Activated CD8-positive, alpha-beta T cell treated with anti-CD3 and anti-CD28 coated beads for 36 hours (primary cell): ENCODE measurements around the gene IGFBP1. TPM values are rescaled to one million over a fixed set of nuclear protein-coding genes. Genes with fewer than 3 reads are reported as not detected.

Experiments used
- ATAC-seq: fragments of 200-7000 bp; cut with Tn5 transposase; one replicate; pipeline ENCODE4 v1.10.0; 2021; ENCODE audit warnings: mild to moderate bottlenecking, moderate library complexity
- CTCF ChIA-PET: fragments of 350-600 bp; sonication (Branson Sonifier 250); formaldehyde crosslinking; loops from one replicate; lab custom pipeline; 2021; ENCODE audit warnings: antibody characterized with exemption; lab: Charles Lee
- POLR2A ChIA-PET: fragments of 350-600 bp; sonication (Branson Sonifier 250); formaldehyde crosslinking; loops from one replicate; lab custom pipeline; 2021; ENCODE audit warnings: antibody characterized with exemption; lab: Charles Lee
- DNase-seq: peaks from one replicate; pipeline ENCODE4 v3.0.0-alpha.2; 2020
- H3K27ac Mint-ChIP-seq: one replicate; pipeline ENCODE4 v1.8.0; 2021; ENCODE audit warnings: mild to moderate bottlenecking, mixed read lengths
- H3K27me3 Mint-ChIP-seq: one replicate; pipeline ENCODE4 v1.8.0; 2021; ENCODE audit warnings: mixed read lengths
- H3K36me3 Mint-ChIP-seq: one replicate; pipeline ENCODE4 v1.8.0; 2021; ENCODE audit warnings: low read depth, mixed read lengths
- H3K4me1 Mint-ChIP-seq: one replicate; pipeline ENCODE4 v1.8.0; 2021; ENCODE audit warnings: low read depth, mixed read lengths
- H3K4me3 Mint-ChIP-seq: one replicate; pipeline ENCODE4 v1.8.0; 2021; ENCODE audit warnings: mild to moderate bottlenecking, moderate library complexity, mixed read lengths
- H3K9me3 Mint-ChIP-seq: one replicate; pipeline ENCODE4 v1.8.0; 2021; ENCODE audit warnings: mixed read lengths
- intact Hi-C: fragments of 100-400 bp; cut with micrococcal nuclease; formaldehyde crosslinking; loops from one replicate; pipeline ENCODE4 v1.10.0; 2022
- total RNA-seq, 2 experiments: library from RNA; stranded (reverse); gene quantifications; one replicate each; pipeline ENCODE4 v1.2.3, GENCODE V29; 2021
- TF ChIP-seq, protein P1 (sequence below): fragments of 200-600 bp; IDR thresholded peaks from one replicate; pipeline ENCODE4 v1.8.0; 2022; ENCODE audit warnings: antibody characterized with exemption, mild to moderate bottlenecking

The IGFBP1 gene
- total RNA-seq, 2 experiments from 2014 or later = not detected

- H3K9me3 Mint-ChIP-seq = peaks cover 3% of the 10 kb centered on the region
- no peak overlapping the region for H3K4me3 Mint-ChIP-seq
- no peak for ATAC-seq
- H3K27ac Mint-ChIP-seq = no peak overlapping the region
- TF ChIP-seq, protein P1, sequence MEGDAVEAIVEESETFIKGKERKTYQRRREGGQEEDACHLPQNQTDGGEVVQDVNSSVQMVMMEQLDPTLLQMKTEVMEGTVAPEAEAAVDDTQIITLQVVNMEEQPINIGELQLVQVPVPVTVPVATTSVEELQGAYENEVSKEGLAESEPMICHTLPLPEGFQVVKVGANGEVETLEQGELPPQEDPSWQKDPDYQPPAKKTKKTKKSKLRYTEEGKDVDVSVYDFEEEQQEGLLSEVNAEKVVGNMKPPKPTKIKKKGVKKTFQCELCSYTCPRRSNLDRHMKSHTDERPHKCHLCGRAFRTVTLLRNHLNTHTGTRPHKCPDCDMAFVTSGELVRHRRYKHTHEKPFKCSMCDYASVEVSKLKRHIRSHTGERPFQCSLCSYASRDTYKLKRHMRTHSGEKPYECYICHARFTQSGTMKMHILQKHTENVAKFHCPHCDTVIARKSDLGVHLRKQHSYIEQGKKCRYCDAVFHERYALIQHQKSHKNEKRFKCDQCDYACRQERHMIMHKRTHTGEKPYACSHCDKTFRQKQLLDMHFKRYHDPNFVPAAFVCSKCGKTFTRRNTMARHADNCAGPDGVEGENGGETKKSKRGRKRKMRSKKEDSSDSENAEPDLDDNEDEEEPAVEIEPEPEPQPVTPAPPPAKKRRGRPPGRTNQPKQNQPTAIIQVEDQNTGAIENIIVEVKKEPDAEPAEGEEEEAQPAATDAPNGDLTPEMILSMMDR = no peak
- no peaks in the 10 kb centered on the region for H3K36me3 Mint-ChIP-seq
- CTCF ChIA-PET = no interaction called here
- H3K4me1 Mint-ChIP-seq = no peaks in the 10 kb centered on the region
- no peak for DNase-seq
- intact Hi-C loops = no loop called here
- POLR2A ChIA-PET = no interaction called here
- H3K27me3 Mint-ChIP-seq = peaks cover 5% of the 10 kb centered on the region
Observed at GRCh38 chr7:45880433-45880860, 7.8 kb upstream of the IGFBP1 start.

- H3K4me1 Mint-ChIP-seq = no peaks in the 10 kb centered on the region
- TF ChIP-seq, protein P1 = no peak
- H3K27ac Mint-ChIP-seq = no peak overlapping the region
- H3K27me3 Mint-ChIP-seq = peaks cover 10% of the 10 kb centered on the region
- CTCF ChIA-PET = no interaction called here
- no peaks in the 10 kb centered on the region for H3K36me3 Mint-ChIP-seq
- peaks cover 3% of the 10 kb centered on the region for H3K9me3 Mint-ChIP-seq
- POLR2A ChIA-PET = no interaction called here
- intact Hi-C loops = no loop called here
- DNase-seq (no peak), ATAC-seq (no peak)
- H3K4me3 Mint-ChIP-seq = no peak overlapping the region
Observed at GRCh38 chr7:45881280-45881758, 7.0 kb upstream of the IGFBP1 start.

DNA sequence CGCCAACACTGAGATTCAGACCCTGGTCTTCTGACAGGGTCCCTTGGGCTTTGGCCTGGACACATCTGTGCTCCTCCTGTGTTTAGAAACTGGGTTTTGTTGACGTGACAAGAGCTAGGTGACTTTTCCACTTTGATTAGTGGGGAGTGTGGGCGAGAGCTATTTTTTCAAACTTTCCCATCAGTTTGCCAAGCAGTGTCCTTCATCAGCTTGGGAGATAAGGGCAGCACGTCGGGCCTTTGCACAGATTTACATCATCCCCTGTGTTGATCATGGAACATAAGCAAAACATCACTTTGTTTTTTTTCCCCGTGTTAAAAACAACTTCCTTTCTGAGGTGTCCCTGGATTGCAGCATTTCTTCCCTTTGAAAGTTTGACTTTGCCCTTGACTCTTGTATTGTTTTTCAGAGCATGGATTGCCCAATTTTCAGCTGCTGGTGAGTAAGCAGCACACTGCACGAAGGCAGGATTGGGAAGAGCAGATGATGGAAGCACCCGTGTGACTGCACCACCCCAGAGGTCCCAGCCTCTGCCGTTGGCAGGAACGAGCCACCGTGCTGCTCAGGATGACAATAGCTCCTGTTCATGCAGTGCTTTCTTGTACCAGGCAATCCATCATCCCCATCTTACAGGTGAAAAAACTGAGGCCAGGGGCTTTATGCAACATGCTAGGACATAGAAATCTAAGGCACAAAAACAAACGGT is 6.4 kb upstream of the IGFBP1 start:
- POLR2A ChIA-PET = no interaction called here

DNA sequence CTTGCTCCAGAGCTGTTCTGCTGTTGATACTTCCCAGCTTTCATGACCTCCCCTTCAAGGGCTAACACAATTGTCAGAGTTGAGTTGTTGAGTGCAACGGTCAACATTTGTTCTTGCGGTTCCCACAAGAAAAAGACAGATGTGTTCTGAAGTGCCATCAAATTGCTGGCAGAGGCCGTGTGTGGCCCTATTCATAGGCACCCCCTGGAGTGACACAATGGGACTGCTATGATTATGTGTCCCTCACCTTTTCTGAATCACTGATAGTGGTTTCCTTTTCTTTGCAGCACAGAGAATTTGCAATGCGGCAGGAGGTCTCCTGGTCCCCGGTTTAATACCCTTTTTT is 5.8 kb upstream of the IGFBP1 start:
- Mint-ChIP-seq H3K27me3 (peaks cover 18% of the 10 kb centered on the region), H3K9me3 (peaks cover 3% of the 10 kb centered on the region), H3K4me3 (no peak overlapping the region), H3K27ac (no peak overlapping the region), H3K4me1 (no peaks in the 10 kb centered on the region), H3K36me3 (no peaks in the 10 kb centered on the region)
- CTCF ChIA-PET = interaction anchor here (1.0 kb wide), 1 partner anchor 40 kb away, joined by 4 read pairs; no protein-coding TSS in a partner anchor
- no peak for ATAC-seq
- TF ChIP-seq, protein P1 = no peak
- DNase-seq = no peak
- intact Hi-C loops = no loop called here
- POLR2A ChIA-PET = no interaction called here

More for the DNA sequence above, 6.4 kb upstream of the IGFBP1 start:
- Mint-ChIP-seq H3K4me3 (no peak overlapping the region), H3K4me1 (no peaks in the 10 kb centered on the region), H3K36me3 (no peaks in the 10 kb centered on the region), H3K9me3 (peaks cover 3% of the 10 kb centered on the region), H3K27ac (no peak overlapping the region), H3K27me3 (peaks cover 15% of the 10 kb centered on the region)
- ATAC-seq (no peak), DNase-seq (no peak)
- CTCF ChIA-PET = interaction anchor here (1.0 kb wide), 1 partner anchor 41 kb away, joined by 4 read pairs; no protein-coding TSS in a partner anchor
- intact Hi-C loops = no loop called here
- TF ChIP-seq, protein P1 = no peak

GRCh38 chr7:45884136-45884535 is 4.2 kb upstream of the IGFBP1 start:
- no peak overlapping the region for H3K27ac Mint-ChIP-seq
- H3K36me3 Mint-ChIP-seq = no peaks in the 10 kb centered on the region
- DNase-seq = no peak
- peaks cover 2% of the 10 kb centered on the region for H3K4me1 Mint-ChIP-seq
- CTCF ChIA-PET = no interaction called here
- intact Hi-C loops = no loop called here
- ATAC-seq = no peak
- no peaks in the 10 kb centered on the region for H3K9me3 Mint-ChIP-seq
- H3K27me3 Mint-ChIP-seq = peaks cover 30% of the 10 kb centered on the region
- POLR2A ChIA-PET = no interaction called here
- TF ChIP-seq, protein P1 = no peak
- no peak overlapping the region for H3K4me3 Mint-ChIP-seq
